Ishikawa (cell line): ENCODE results near the gene STUM.

Source experiments
- CEBPB ChIP-seq: IDR thresholded peaks from 2 replicates; pipeline ENCODE4 v1.6.1; 2012
- CREB1 ChIP-seq: IDR thresholded peaks from 2 replicates; pipeline ENCODE4 v1.6.1; 2012; ENCODE audit warnings: low read depth
- EGR1 ChIP-seq: IDR thresholded peaks from 2 replicates; pipeline ENCODE4 v1.6.1; 2012
- EP300 ChIP-seq: IDR thresholded peaks from 2 replicates; pipeline ENCODE4 v1.6.1; 2012; ENCODE audit warnings: borderline replicate concordance
- FOXM1 ChIP-seq: IDR thresholded peaks from 2 replicates; pipeline ENCODE4 v1.6.1; 2012; ENCODE audit warnings: low read depth, borderline replicate concordance
- MAX ChIP-seq: IDR thresholded peaks from 2 replicates; pipeline ENCODE4 v1.6.1; 2012
- NFIC ChIP-seq: IDR thresholded peaks from 2 replicates; pipeline ENCODE4 v1.6.1; 2012
- RAD21 ChIP-seq: IDR thresholded peaks from 2 replicates; pipeline ENCODE4 v1.6.1; 2012; ENCODE audit warnings: low read depth
- REST ChIP-seq: IDR thresholded peaks from 2 replicates; pipeline ENCODE4 v1.6.1; 2012; ENCODE audit warnings: low read depth, mild to moderate bottlenecking
- TAF1 ChIP-seq: IDR thresholded peaks from 2 replicates; pipeline ENCODE4 v1.6.1; 2012; ENCODE audit warnings: low read depth, mild to moderate bottlenecking
- TEAD4 ChIP-seq: IDR thresholded peaks from 2 replicates; pipeline ENCODE4 v1.6.1; 2012
- USF1 ChIP-seq: IDR thresholded peaks from 2 replicates; pipeline ENCODE4 v1.6.1; 2012
- YY1 ChIP-seq: IDR thresholded peaks from 2 replicates; pipeline ENCODE4 v1.6.1; 2012; ENCODE audit warnings: low read depth
- ZBTB7A ChIP-seq: IDR thresholded peaks from 2 replicates; pipeline ENCODE4 v1.6.1; 2012; ENCODE audit warnings: low read depth

GRCh38 chr1:226641671-226642231 is 93.2 kb downstream of the STUM start:
- TF ChIP-seq CREB1 = no peak
- no peak for TF ChIP-seq MAX
- TF ChIP-seq EP300 = no peak
- TF ChIP-seq REST = no peak
- TF ChIP-seq TEAD4 = no peak
- no peak for TF ChIP-seq FOXM1
- no peak for TF ChIP-seq YY1
- TF ChIP-seq CEBPB = no peak
- TF ChIP-seq EGR1 = no peak
- no peak for TF ChIP-seq TAF1
- TF ChIP-seq NFIC = no peak
- no peak for TF ChIP-seq ZBTB7A
- no peak for TF ChIP-seq RAD21
- no peak for TF ChIP-seq USF1
